H1 (cell line): ENCODE results near the gene SLC39A7. TPM values are rescaled to one million over a fixed set of nuclear protein-coding genes. Genes with fewer than 3 reads are reported as not detected.

Source experiments
- CTCF ChIA-PET: fragments of 300-600 bp; sonication (Branson Sonifier 250); formaldehyde crosslinking; loops from one replicate; lab custom pipeline; 2021; ENCODE audit not compliant: partially characterized antibody; lab: Charles Lee
- POLR2A ChIA-PET: fragments of 300-600 bp; sonication (Branson Sonifier 250); formaldehyde crosslinking; loops from one replicate; lab custom pipeline; 2021; ENCODE audit warnings: inconsistent platforms; ENCODE audit not compliant: partially characterized antibody; lab: Charles Lee
- DNase-seq, 2 experiments: peaks; one replicate each; pipeline versions ENCODE4 v3.0.0 to v3.0.0-alpha.2; 2010 to 2022; ENCODE audit warnings: low spot score in 2 of 2, low read depth in 1 of 2, mixed read lengths in 1 of 2
- FAIRE-seq: peaks from 2 replicates; lab custom pipeline; 2011; peaks lifted over from hg19 to GRCh38; lab: Jason Lieb, UNC
- H2AFZ ChIP-seq: 2 replicates; pipeline ENCODE4 v1.8.1; 2012; ENCODE audit warnings: low read length, inconsistent platforms
- H2AK5ac ChIP-seq: 2 replicates; pipeline ENCODE4 v1.6.1; 2013; ENCODE audit warnings: low read depth, low read length
- H2BK120ac ChIP-seq: replicated peaks from 2 replicates; pipeline ENCODE3; 2013; ENCODE audit warnings: low read depth, low read length, inconsistent platforms
- H2BK12ac ChIP-seq: 2 replicates; pipeline ENCODE4 v1.6.1; 2013; ENCODE audit warnings: low read depth, low read length
- H2BK15ac ChIP-seq: 2 replicates; pipeline ENCODE4 v1.6.1; 2013; ENCODE audit warnings: low read length
- H2BK20ac ChIP-seq: 2 replicates; pipeline ENCODE4 v1.6.1; 2013; ENCODE audit warnings: low read length
- H2BK5ac ChIP-seq: 2 replicates; pipeline ENCODE4 v1.6.1; 2013; ENCODE audit warnings: low read depth, low read length
- H3K14ac ChIP-seq: 2 replicates; pipeline ENCODE4 v1.6.1; 2013; ENCODE audit warnings: inconsistent platforms; ENCODE audit not compliant: insufficient read length
- H3K18ac ChIP-seq: 2 replicates; pipeline ENCODE4 v1.6.1; 2013; ENCODE audit warnings: low read length; ENCODE audit errors: extremely low read depth
- H3K23ac ChIP-seq: 2 replicates; pipeline ENCODE4 v1.6.1; 2013; ENCODE audit warnings: inconsistent platforms; ENCODE audit not compliant: insufficient read length
- H3K23me2 ChIP-seq: 2 replicates; pipeline ENCODE4 v1.6.1; 2013; ENCODE audit warnings: low read depth, low read length
- H3K27ac ChIP-seq: 2 replicates; pipeline ENCODE4 v1.6.1; 2011; ENCODE audit warnings: low read depth, low read length, inconsistent platforms
- H3K27me3 ChIP-seq, 4 experiments: replicated peaks in 1 of 4; 1 replicate in 1 of 4; 2 replicates in 3 of 4; pipeline versions ENCODE4 v1.6.1 to v1.8.1; 2011 to 2013; ENCODE audit warnings: low read length in 3 of 4, mild to moderate bottlenecking in 3 of 4, inconsistent platforms in 2 of 4, mixed read lengths in 2 of 4, moderate library complexity in 1 of 4; ENCODE audit not compliant: control insufficient read depth in 3 of 4, insufficient read depth in 3 of 4; ENCODE audit errors: extremely low read depth in 1 of 4
- H3K36me3 ChIP-seq, 4 experiments: 2 replicates each; pipeline versions ENCODE4 v1.6.1 to v1.8.1; 2011 to 2013; ENCODE audit warnings: mild to moderate bottlenecking in 4 of 4, low read length in 3 of 4, moderate library complexity in 2 of 4, control low read depth in 1 of 4, inconsistent platforms in 1 of 4; ENCODE audit not compliant: insufficient read depth in 4 of 4, control insufficient read depth in 2 of 4
- H3K4ac ChIP-seq: replicated peaks from 2 replicates; pipeline ENCODE3; 2013; ENCODE audit warnings: low read length, low read depth, mixed read lengths, inconsistent platforms; ENCODE audit not compliant: insufficient read length
- H3K4me1 ChIP-seq, 4 experiments: replicated peaks in 1 of 4; 1 replicate in 1 of 4; 2 replicates in 3 of 4; pipeline versions ENCODE4 v1.6.1 to v1.8.1; 2011 to 2013; ENCODE audit warnings: low read length in 3 of 4, inconsistent platforms in 2 of 4, mixed read lengths in 1 of 4; ENCODE audit not compliant: insufficient read depth in 4 of 4, control insufficient read depth in 3 of 4
- H3K4me2 ChIP-seq, 2 experiments: 2 replicates each; pipeline versions ENCODE4 v1.6.1 to v1.8.1; 2011 to 2013; ENCODE audit warnings: low read depth in 2 of 2, low read length in 2 of 2, control low read depth in 1 of 2, inconsistent platforms in 1 of 2, mild to moderate bottlenecking in 1 of 2; ENCODE audit not compliant: insufficient read depth in 1 of 2
- H3K4me3 ChIP-seq, 4 experiments: fragments of 200-600, 300-600 bp in 1 of 4; sonication (generic), shearing (Covaris generic), sonication (Bioruptor Twin) in 1 of 4; 2 replicates each; pipeline versions ENCODE4 v1.5.1 to v1.8.1; 2011 to 2016; ENCODE audit warnings: low read length in 4 of 4, low read depth in 3 of 4, control low read depth in 2 of 4, inconsistent platforms in 2 of 4, mild to moderate bottlenecking in 2 of 4, mixed read lengths in 1 of 4, moderate library complexity in 1 of 4; ENCODE audit not compliant: insufficient read depth in 2 of 4; ENCODE audit errors: extremely low read depth in 1 of 4
- H3K56ac ChIP-seq: replicated peaks from 2 replicates; pipeline ENCODE3; 2013; ENCODE audit warnings: low read depth, mild to moderate bottlenecking, mixed read lengths, low read length, inconsistent platforms; ENCODE audit not compliant: insufficient read length
- H3K79me1 ChIP-seq: 2 replicates; pipeline ENCODE4 v1.6.1; 2013; ENCODE audit warnings: low read depth, low read length, control low read depth
- H3K79me2 ChIP-seq, 2 experiments: 2 replicates each; pipeline versions ENCODE4 v1.6.1 to v1.8.1; 2012 to 2013; ENCODE audit warnings: low read length in 2 of 2, mild to moderate bottlenecking in 2 of 2, inconsistent platforms in 1 of 2; ENCODE audit not compliant: insufficient read depth in 2 of 2, control insufficient read depth in 1 of 2
- H3K9ac ChIP-seq, 4 experiments: replicated peaks in 1 of 4; 1 replicate in 1 of 4; 2 replicates in 3 of 4; pipeline versions ENCODE4 v1.6.1 to v1.8.1; 2011 to 2013; ENCODE audit warnings: low read depth in 3 of 4, low read length in 3 of 4, control low read depth in 2 of 4, mild to moderate bottlenecking in 2 of 4, moderate library complexity in 2 of 4, inconsistent platforms in 1 of 4; ENCODE audit errors: extremely low read depth in 1 of 4
- H3K9me3 ChIP-seq, 2 experiments: 2 replicates each; pipeline versions ENCODE4 v1.6.1 to v1.8.1; 2012 to 2013; ENCODE audit warnings: mild to moderate bottlenecking in 2 of 2, moderate library complexity in 2 of 2, control low read depth in 1 of 2, inconsistent platforms in 1 of 2, low read depth in 1 of 2, low read length in 1 of 2, mixed read lengths in 1 of 2; ENCODE audit not compliant: insufficient read depth in 2 of 2
- H4K20me1 ChIP-seq, 2 experiments: replicated peaks in 1 of 2; 2 replicates each; pipeline versions ENCODE3 to v1.8.1; 2011 to 2013; ENCODE audit warnings: inconsistent platforms in 2 of 2, low read length in 2 of 2, mild to moderate bottlenecking in 1 of 2; ENCODE audit not compliant: insufficient read depth in 2 of 2, control insufficient read depth in 1 of 2
- H4K5ac ChIP-seq: 2 replicates; pipeline ENCODE4 v1.6.1; 2013; ENCODE audit warnings: low read length, low read depth, mixed read lengths, inconsistent platforms; ENCODE audit not compliant: insufficient read length
- H4K8ac ChIP-seq: 2 replicates; pipeline ENCODE4 v1.8.0; 2013; ENCODE audit warnings: mild to moderate bottlenecking, moderate library complexity, low read length, inconsistent platforms; ENCODE audit not compliant: insufficient read depth; ENCODE audit errors: extremely low read depth
- H4K91ac ChIP-seq: replicated peaks from 2 replicates; pipeline ENCODE3; 2013; ENCODE audit warnings: low read length, mixed read lengths, inconsistent platforms; ENCODE audit not compliant: insufficient read length
- EP300 ChIP-seq, 2 experiments: IDR thresholded peaks; 1 replicate in 1 of 2; 2 replicates in 1 of 2; pipeline ENCODE4 v1.6.1; 2011 to 2012; ENCODE audit warnings: low read depth in 2 of 2, low read length in 2 of 2, mild to moderate bottlenecking in 2 of 2, borderline replicate concordance in 1 of 2, inconsistent platforms in 1 of 2, moderate library complexity in 1 of 2
- EZH2 ChIP-seq: fragments of 200-600 bp; sonication (generic); IDR thresholded peaks from 2 replicates; pipeline ENCODE4 v1.7.1; 2012; ENCODE audit warnings: low read depth, mild to moderate bottlenecking, moderate library complexity, low read length, inconsistent platforms; ENCODE audit not compliant: severe bottlenecking
- GABPA ChIP-seq: IDR thresholded peaks from 2 replicates; pipeline ENCODE4 v1.6.1; 2011; ENCODE audit warnings: mild to moderate bottlenecking, low read length, moderate library complexity, borderline replicate concordance; ENCODE audit not compliant: insufficient read depth
- HDAC6 ChIP-seq: IDR thresholded peaks from one replicate; pipeline ENCODE4 v1.7.1; 2012; ENCODE audit warnings: low read depth, mild to moderate bottlenecking, inconsistent platforms, low read length, moderate library complexity
- RNF2 ChIP-seq: fragments of 200-900, 300-1000 bp; sonication (generic); IDR thresholded peaks from 2 replicates; pipeline ENCODE4 v1.7.1; 2016; ENCODE audit warnings: borderline replicate concordance, low read depth, mild to moderate bottlenecking, antibody characterized with exemption, low read length; ENCODE audit not compliant: poor library complexity, severe bottlenecking; ENCODE audit errors: missing control alignments
- WGBS, 2 experiments: shearing (Covaris generic) in 1 of 2; methylation state at CpG; one replicate each; pipeline versions ENCODE4 v1.1.6 to v1.1.7; 2013 to 2015; ENCODE audit warnings: low lambda C conversion rate in 2 of 2, mixed read lengths in 2 of 2, inconsistent platforms in 1 of 2, low coverage in 1 of 2, missing lambda C conversion rate in 1 of 2; ENCODE audit not compliant: insufficient replicate concordance in 2 of 2, insufficient coverage in 1 of 2, insufficient read length in 1 of 2; ENCODE audit errors: extremely low coverage in 1 of 2, missing lambda C conversion rate in 1 of 2; 5-methylcytosine and 5-hydroxymethylcytosine counted together
- polyA plus RNA-seq, 7 experiments: library from polyadenylated mRNA; depleted of rRNA in 3 of 7; stranded (reverse) in 5 of 7; unstranded in 2 of 7; fragments of >200 nt in 5 of 7; fragments of 200-250 nt in 2 of 7; gene quantifications; 1 replicate in 5 of 7; 2 replicates in 1 of 7; 4 replicates in 1 of 7; pipeline versions ENCODE4 v1.2.1 to v1.2.3, GENCODE V29; 2011 to 2013; ENCODE audit warnings: missing spikeins in 2 of 7, mixed read lengths in 2 of 7
- total RNA-seq: library from RNA; stranded (reverse); fragmentation: NEBNext Ultra II Directional; extraction: Animal tissue kit (Norgen Biotek cat#: 25700); gene quantifications from 2 replicates; pipeline ENCODE4 v1.2.1, GENCODE V29; 2021
- TF ChIP-seq, protein P1 (sequence below): IDR thresholded peaks from 2 replicates; pipeline ENCODE4 v1.6.1; 2012; ENCODE audit warnings: inconsistent platforms

The SLC39A7 gene
- total and polyA plus RNA-seq, 2 of the 8 experiments (the other 6 are each of a cell fraction or from before 2014, with no cell fraction given) = 63.3 to 123 TPM

DNA sequence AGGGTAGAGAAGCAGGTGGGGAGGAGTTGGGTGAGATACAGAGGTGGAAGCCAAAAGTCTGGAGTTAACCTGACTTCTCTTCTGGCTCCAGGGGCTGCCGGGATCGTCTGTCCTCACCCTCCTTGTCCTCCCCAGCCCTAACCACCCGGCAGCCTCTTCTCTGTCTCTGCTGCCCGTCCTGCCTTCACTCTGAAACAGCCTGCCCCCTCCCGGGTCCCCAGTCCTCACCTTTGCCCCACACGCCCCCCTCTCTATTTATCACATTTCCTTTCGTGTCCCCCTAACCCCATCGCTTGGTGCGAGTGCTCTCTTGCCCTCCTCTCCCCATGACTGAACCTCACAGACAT lies 13.3 kb downstream of the SLC39A7 start:
- no peak overlapping the region for H2BK120ac ChIP-seq
- TF ChIP-seq EP300 (IDR thresholded peaks at IDR 0.05; ENCODE audit: borderline replicate concordance in 1 of 2, low read depth in 2 of 2, low read length in 2 of 2) = no peak
- TF ChIP-seq EZH2 = peak; percentile 7
- no peak for TF ChIP-seq GABPA
- no peak for TF ChIP-seq HDAC6
- peak; percentile 0 for TF ChIP-seq RNF2
- TF ChIP-seq, protein P1, sequence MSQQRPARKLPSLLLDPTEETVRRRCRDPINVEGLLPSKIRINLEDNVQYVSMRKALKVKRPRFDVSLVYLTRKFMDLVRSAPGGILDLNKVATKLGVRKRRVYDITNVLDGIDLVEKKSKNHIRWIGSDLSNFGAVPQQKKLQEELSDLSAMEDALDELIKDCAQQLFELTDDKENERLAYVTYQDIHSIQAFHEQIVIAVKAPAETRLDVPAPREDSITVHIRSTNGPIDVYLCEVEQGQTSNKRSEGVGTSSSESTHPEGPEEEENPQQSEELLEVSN = no peak
- WGBS, 2 experiments = 26% methylated on average over 8 of the region's 9 CpGs; no CpG with 5 or more reads in 1 of the 2 experiments

More for the DNA sequence above, 13.3 kb downstream of the SLC39A7 start:
- no peak overlapping the region for H2BK15ac ChIP-seq
- H3K4ac ChIP-seq = no peak overlapping the region
- no peak overlapping the region for H2BK12ac ChIP-seq
- peaks cover 2 to 14% of the 10 kb centered on the region in 2 experiments for H4K20me1 ChIP-seq
- H3K9me3 ChIP-seq = no peaks in the 10 kb centered on the region
- no peak overlapping the region for H3K27ac ChIP-seq
- peak overlapping the region in 3 of 4 experiments; percentile 50 to 72 (median 70); a peak in 7 of 8 replicates for H3K4me3 ChIP-seq
- H3K36me3 ChIP-seq = peaks cover 2 to 7% (median 4%) of the 10 kb centered on the region in 4 experiments; a peak in 3 of 8 replicates
- no peak overlapping the region for H3K14ac ChIP-seq
- peak overlapping the region; percentile 83 to 95 for H3K4me2 ChIP-seq
- no peak overlapping the region for H3K23ac ChIP-seq
- H3K9ac ChIP-seq = peak overlapping the region in 1 of 4 experiments; percentile 43; a peak in 1 of 7 replicates
- ChIA-PET CTCF (no interaction called here), POLR2A (no interaction called here)
- H3K79me1 ChIP-seq = no peaks in the 10 kb centered on the region; the same call in 1 of the 2 replicates
- no peak for FAIRE-seq
- H3K56ac ChIP-seq = no peak overlapping the region
- no peak overlapping the region for H2AFZ ChIP-seq
- peaks cover 38 to 76% (median 73%) of the 10 kb centered on the region in 4 experiments for H3K27me3 ChIP-seq
- no peak overlapping the region for H4K8ac ChIP-seq
- peaks cover 11% of the 10 kb centered on the region; the same call in 1 of the 2 replicates for H3K23me2 ChIP-seq
- no peak overlapping the region; the same call in 1 of the 2 replicates for H3K18ac ChIP-seq
- H4K5ac ChIP-seq = no peak overlapping the region
- H2BK20ac ChIP-seq = no peak overlapping the region
- H2BK5ac ChIP-seq = no peak overlapping the region
- H4K91ac ChIP-seq = no peak overlapping the region
- DNase-seq = no peak
- no peaks in the 10 kb centered on the region for H3K79me2 ChIP-seq
- peaks cover 0 to 13% (median 3%) of the 10 kb centered on the region in 4 experiments; a peak in 6 of 7 replicates for H3K4me1 ChIP-seq
- no peak overlapping the region for H2AK5ac ChIP-seq
